Measurements from ENCODE around the gene TOLLIP. TPM values are rescaled to one million over a fixed set of nuclear protein-coding genes. Genes with fewer than 3 reads are reported as not detected.

Gene TOLLIP
- total RNA-seq, 1 donor from 2014 or later = 71.6 TPM

GRCh38 chr11:1354125-1354938, 44.9 kb upstream of the TOLLIP start:
- H3K27ac Mint-ChIP-seq (ENCODE audit: unreplicated experiment) = no peak overlapping the region
- H3K27me3 Mint-ChIP-seq (ENCODE audit: unreplicated experiment) = peaks cover 22% of the 10 kb centered on the region
- no peak for DNase-seq (ENCODE audit: extremely low spot score, unreplicated experiment)
- H3K36me3 Mint-ChIP-seq (ENCODE audit: unreplicated experiment) = no peaks in the 10 kb centered on the region
- no peaks in the 10 kb centered on the region for H3K4me1 Mint-ChIP-seq (ENCODE audit: unreplicated experiment)
- no peak for TF ChIP-seq CTCF (IDR thresholded peaks at IDR 0.05)
- H3K9me3 Mint-ChIP-seq (ENCODE audit: unreplicated experiment) = no peaks in the 10 kb centered on the region
- no peak overlapping the region for H3K4me3 Mint-ChIP-seq (ENCODE audit: unreplicated experiment)

GRCh38 chr11:1353383-1354124, 44.1 kb upstream of the TOLLIP start:
- H3K36me3 Mint-ChIP-seq (ENCODE audit: unreplicated experiment) = no peaks in the 10 kb centered on the region
- peaks cover 22% of the 10 kb centered on the region for H3K27me3 Mint-ChIP-seq (ENCODE audit: unreplicated experiment)
- no peak overlapping the region for H3K27ac Mint-ChIP-seq (ENCODE audit: unreplicated experiment)
- H3K9me3 Mint-ChIP-seq (ENCODE audit: unreplicated experiment) = no peaks in the 10 kb centered on the region
- H3K4me3 Mint-ChIP-seq (ENCODE audit: unreplicated experiment) = no peak overlapping the region
- no peak for DNase-seq (ENCODE audit: extremely low spot score, unreplicated experiment)
- no peak for TF ChIP-seq CTCF (IDR thresholded peaks at IDR 0.05)
- no peaks in the 10 kb centered on the region for H3K4me1 Mint-ChIP-seq (ENCODE audit: unreplicated experiment)

GRCh38 chr11:1352696-1353382, 43.4 kb upstream of the TOLLIP start:
- Mint-ChIP-seq H3K4me3 (ENCODE audit: unreplicated experiment) (no peak overlapping the region), H3K27ac (ENCODE audit: unreplicated experiment) (no peak overlapping the region), H3K4me1 (ENCODE audit: unreplicated experiment) (no peaks in the 10 kb centered on the region), H3K36me3 (ENCODE audit: unreplicated experiment) (no peaks in the 10 kb centered on the region), H3K27me3 (ENCODE audit: unreplicated experiment) (peaks cover 19% of the 10 kb centered on the region), H3K9me3 (ENCODE audit: unreplicated experiment) (no peaks in the 10 kb centered on the region)
- DNase-seq (ENCODE audit: extremely low spot score, unreplicated experiment) = no peak
- no peak for TF ChIP-seq CTCF (IDR thresholded peaks at IDR 0.05)

- Mint-ChIP-seq H3K36me3 (ENCODE audit: unreplicated experiment) (no peaks in the 10 kb centered on the region), H3K9me3 (ENCODE audit: unreplicated experiment) (no peaks in the 10 kb centered on the region), H3K27me3 (ENCODE audit: unreplicated experiment) (peaks cover 12% of the 10 kb centered on the region), H3K27ac (ENCODE audit: unreplicated experiment) (no peak overlapping the region), H3K4me3 (ENCODE audit: unreplicated experiment) (no peak overlapping the region), H3K4me1 (ENCODE audit: unreplicated experiment) (no peaks in the 10 kb centered on the region)
- no peak for DNase-seq (ENCODE audit: extremely low spot score, unreplicated experiment)
- no peak for TF ChIP-seq CTCF (IDR thresholded peaks at IDR 0.05)
These were observed 42.0 kb upstream of the TOLLIP start for GRCh38 chr11:1351278-1351937.

Data from osteocyte (in vitro differentiated cells).